Vagina (tissue), 2 donors: Measurements from ENCODE around the gene CACNA2D4.

Experiments
- CTCF ChIP-seq, 3 experiments: fragments of 450-650 bp in 2 of 3; fragments of 200-600 bp in 1 of 3; sonication (generic) in 1 of 3; IDR thresholded peaks; one replicate each; pipeline ENCODE4 v1.5.1; 2017 to 2019; ENCODE audit warnings: antibody characterized with exemption in 3 of 3, mild to moderate bottlenecking in 2 of 3, moderate library complexity in 2 of 3
- POLR2A ChIP-seq, 2 donors: fragments of 450-650 bp; IDR thresholded peaks; one replicate each; pipeline ENCODE4 v1.6.1; 2017; ENCODE audit warnings: antibody characterized with exemption in 2 of 2, mild to moderate bottlenecking in 2 of 2, moderate library complexity in 2 of 2

DNA sequence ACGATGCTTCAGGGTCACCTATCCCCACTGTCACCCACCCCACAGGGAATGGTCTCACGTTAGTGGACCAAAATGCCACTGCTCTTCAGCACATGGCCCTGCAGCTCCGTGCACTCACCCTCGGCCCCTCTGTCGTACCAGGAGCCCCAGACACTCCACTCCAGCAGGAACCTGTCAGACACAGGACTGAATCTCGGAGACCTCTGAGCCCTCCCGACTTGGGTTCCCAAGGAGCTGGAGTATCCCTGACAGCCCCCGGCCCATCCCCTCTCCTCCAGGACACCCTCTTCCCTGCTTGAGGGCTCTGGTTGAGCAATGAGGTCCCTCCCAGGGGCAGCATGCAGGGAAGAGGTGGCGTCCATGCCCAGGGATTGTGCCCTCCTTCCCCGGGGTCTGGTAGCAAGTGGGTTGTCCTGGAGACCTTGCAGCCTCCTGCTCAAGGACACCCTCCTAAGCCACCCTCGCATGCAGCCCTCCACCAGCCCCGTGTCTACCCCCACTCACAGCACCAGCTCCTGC is 118.5 kb downstream of the CACNA2D4 start:
- no peak for TF ChIP-seq CTCF (IDR thresholded peaks at IDR 0.05)
- TF ChIP-seq POLR2A (IDR thresholded peaks at IDR 0.05), result no peak
